Neuronal stem cell (in vitro differentiated cells): ENCODE results near the gene ADAP2. TPM values are rescaled to one million over a fixed set of nuclear protein-coding genes. Genes with fewer than 3 reads are reported as not detected.

Experiments used
- DNase-seq: peaks from one replicate; pipeline ENCODE4 v3.0.0-alpha.2; 2013; ENCODE audit warnings: low spot score
- H2AFZ ChIP-seq: one replicate; pipeline ENCODE4 v1.6.1; 2013; ENCODE audit warnings: mild to moderate bottlenecking, low read length, inconsistent platforms
- H2AK5ac ChIP-seq: 2 replicates; pipeline ENCODE4 v1.6.1; 2013; ENCODE audit warnings: low read depth, mild to moderate bottlenecking, inconsistent platforms, low read length, moderate library complexity, mixed read lengths
- H2BK120ac ChIP-seq: 2 replicates; pipeline ENCODE4 v1.6.1; 2013; ENCODE audit warnings: low read depth, mild to moderate bottlenecking, inconsistent platforms, low read length, moderate library complexity, mixed read lengths
- H2BK12ac ChIP-seq: one replicate; pipeline ENCODE4 v1.6.1; 2013; ENCODE audit warnings: low read length, inconsistent platforms
- H2BK15ac ChIP-seq: 2 replicates; pipeline ENCODE4 v1.6.1; 2013; ENCODE audit warnings: mild to moderate bottlenecking, low read length, inconsistent platforms, mixed read lengths
- H2BK5ac ChIP-seq: one replicate; pipeline ENCODE4 v1.6.1; 2013; ENCODE audit warnings: inconsistent platforms, mild to moderate bottlenecking, low read length, moderate library complexity
- H3K14ac ChIP-seq: one replicate; pipeline ENCODE4 v1.6.1; 2013; ENCODE audit warnings: low read length, inconsistent platforms
- H3K18ac ChIP-seq: 2 replicates; pipeline ENCODE4 v1.6.1; 2013; ENCODE audit warnings: low read length, inconsistent platforms
- H3K23ac ChIP-seq: 2 replicates; pipeline ENCODE4 v1.6.1; 2013; ENCODE audit warnings: low read depth, mild to moderate bottlenecking, mixed read lengths, low read length, inconsistent platforms; ENCODE audit not compliant: poor library complexity
- H3K27ac ChIP-seq: replicated peaks from 3 replicates; pipeline ENCODE4 v1.5.1; 2013; ENCODE audit warnings: low read length, inconsistent platforms
- H3K27me3 ChIP-seq, 3 experiments: 2 replicates each; pipeline ENCODE4 v1.6.1; 2013; ENCODE audit warnings: low read length in 3 of 3, mild to moderate bottlenecking in 2 of 3, inconsistent platforms in 1 of 3, low read depth in 1 of 3, mixed read lengths in 1 of 3, moderate library complexity in 1 of 3; ENCODE audit not compliant: control insufficient read depth in 3 of 3, insufficient read depth in 3 of 3
- H3K36me3 ChIP-seq, 2 donors: replicated peaks in 1 of 2; 2 replicates each; pipeline ENCODE4 v1.6.1; 2013; ENCODE audit warnings: low read length in 2 of 2; ENCODE audit not compliant: control insufficient read depth in 2 of 2, insufficient read depth in 2 of 2
- H3K4ac ChIP-seq: 2 replicates; pipeline ENCODE4 v1.6.1; 2013; ENCODE audit warnings: inconsistent platforms, mild to moderate bottlenecking, low read length, moderate library complexity
- H3K4me1 ChIP-seq, 2 donors: 1 replicate in 1 of 2; 2 replicates in 1 of 2; pipeline ENCODE4 v1.6.1; 2013; ENCODE audit warnings: low read length in 2 of 2, low read depth in 1 of 2; ENCODE audit not compliant: control insufficient read depth in 2 of 2, insufficient read depth in 1 of 2
- H3K4me2 ChIP-seq: one replicate; pipeline ENCODE4 v1.6.1; 2013; ENCODE audit warnings: mild to moderate bottlenecking, low read length, inconsistent platforms; ENCODE audit not compliant: insufficient read depth, poor library complexity, severe bottlenecking
- H3K4me3 ChIP-seq, 2 donors: 2 replicates each; pipeline ENCODE4 v1.5.1; 2013; ENCODE audit warnings: low read length in 2 of 2, mild to moderate bottlenecking in 2 of 2, inconsistent platforms in 1 of 2, moderate library complexity in 1 of 2
- H3K79me1 ChIP-seq: one replicate; pipeline ENCODE4 v1.6.1; 2013; ENCODE audit warnings: low read depth, mild to moderate bottlenecking, inconsistent platforms, low read length, moderate library complexity
- H3K9ac ChIP-seq: one replicate; pipeline ENCODE4 v1.6.1; 2013; ENCODE audit warnings: mild to moderate bottlenecking, low read depth, low read length, inconsistent platforms; ENCODE audit not compliant: poor library complexity
- H3K9me3 ChIP-seq, 2 donors: replicated peaks in 1 of 2; 2 replicates each; pipeline versions ENCODE3 to v1.6.1; 2013; ENCODE audit warnings: low read length in 2 of 2, mild to moderate bottlenecking in 2 of 2, inconsistent platforms in 1 of 2, low read depth in 1 of 2, mixed read lengths in 1 of 2, moderate library complexity in 1 of 2; ENCODE audit not compliant: control insufficient read depth in 2 of 2, insufficient read depth in 1 of 2
- H4K8ac ChIP-seq: one replicate; pipeline ENCODE4 v1.6.1; 2013; ENCODE audit warnings: low read depth, mild to moderate bottlenecking, inconsistent platforms, low read length, moderate library complexity
- H4K91ac ChIP-seq: one replicate; pipeline ENCODE4 v1.6.1; 2013; ENCODE audit warnings: low read length, low read depth, mild to moderate bottlenecking, inconsistent platforms; ENCODE audit not compliant: poor library complexity
- whole genome bisulfite sequencing, 2 donors: extraction: QIAGEN DNeasy Blood & Tissue Kit; methylation state at CpG; one replicate each; pipeline ENCODE4 v1.1.7; 2013; ENCODE audit warnings: missing lambda C conversion rate in 2 of 2, mixed read lengths in 1 of 2; ENCODE audit not compliant: insufficient read length in 2 of 2, insufficient replicate concordance in 1 of 2; ENCODE audit errors: extremely low coverage in 2 of 2; 5-methylcytosine and 5-hydroxymethylcytosine counted together
- polyA plus RNA-seq, 2 experiments: library from polyadenylated mRNA; stranded (reverse); fragments of 200-250 nt; gene quantifications; one replicate each; pipeline ENCODE4 v1.2.3, GENCODE V29; 2013

ADAP2 gene
- 1.5 TPM for polyA plus RNA-seq (2013, experiment 1 of 2)
- 2.3 TPM for polyA plus RNA-seq (2013, experiment 2 of 2)

DNA sequence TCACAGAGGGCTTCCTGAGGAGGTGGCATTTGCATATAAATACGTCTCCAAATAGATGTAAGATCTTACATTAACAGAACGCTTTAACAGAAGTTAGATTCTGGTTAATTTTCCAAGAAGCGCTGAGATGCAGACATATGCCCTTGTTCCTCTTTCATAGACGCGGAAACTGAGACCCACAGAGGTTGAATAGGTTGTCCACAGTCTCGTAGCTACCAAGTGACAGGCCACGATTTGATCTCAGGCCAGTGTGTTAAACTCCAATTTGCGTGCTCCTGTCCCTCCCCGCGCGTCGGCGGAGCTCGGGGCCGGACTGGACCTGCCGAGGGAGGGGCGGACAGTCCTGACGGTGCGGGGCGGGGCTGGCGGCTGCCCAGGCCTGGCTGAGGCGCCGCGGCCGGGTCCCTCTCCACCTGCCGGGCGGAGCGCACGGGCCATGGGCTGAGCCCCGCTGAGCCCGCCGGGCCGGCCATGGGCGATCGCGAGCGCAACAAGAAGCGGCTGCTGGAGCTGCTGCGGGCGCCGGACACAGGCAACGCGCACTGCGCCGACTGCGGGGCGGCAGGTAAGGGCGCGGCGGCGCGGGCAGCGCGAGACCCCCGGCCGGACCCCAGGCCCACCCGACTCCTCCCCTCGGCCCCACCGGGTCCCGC, at the start of gene ADAP2:
Gene ADAP2 (plus strand): TSS at position 402 of the 653 bp plus-strand sequence. CDS start 70 bp downstream, at position 472.
- Histone ChIP-seq H2AK5ac (no peak within 1 kb of the TSS), H3K9ac (peak within 1 kb of the TSS; percentile 74), H3K4me2 (peak within 1 kb of the TSS; percentile 82), H3K18ac (peak within 1 kb of the TSS; percentile 88), H3K79me1 (no peaks in the 10 kb centered on the region), H2BK12ac (no peak within 1 kb of the TSS), H3K4ac (no peak within 1 kb of the TSS), H3K27ac (no peak within 1 kb of the TSS), H3K4me1 (peaks cover 4 to 5% of the 10 kb centered on the region in 2 donors), H2BK5ac (peak within 1 kb of the TSS; percentile 84), H2AFZ (peak within 1 kb of the TSS; percentile 89), H4K8ac (peak within 1 kb of the TSS; percentile 88), H3K4me3 (peak within 1 kb of the TSS; percentile 26 to 80), H2BK15ac (peak within 1 kb of the TSS; percentile 49), H2BK120ac (no peak within 1 kb of the TSS), H3K9me3 (peaks cover 0 to 2% of the 10 kb centered on the region in 2 donors), H3K14ac (peak within 1 kb of the TSS; percentile 60), H3K27me3 (peaks cover 9 to 58% (median 32%) of the 10 kb centered on the region in 3 experiments), H3K36me3 (no peaks in the 10 kb centered on the region), H4K91ac (no peak within 1 kb of the TSS), H3K23ac (peak within 1 kb of the TSS; percentile 78)
- no peak for DNase-seq
- WGBS, 2 donors, result no CpG with 5 or more reads among the region's 60 CpGs

GRCh38 chr17:30886187-30886586, 35.6 kb upstream of the ADAP2 start:
- no peak overlapping the region for H2BK5ac ChIP-seq
- H2BK120ac ChIP-seq, result no peak overlapping the region
- H3K23ac ChIP-seq, result no peak overlapping the region
- H3K9ac ChIP-seq, result no peak overlapping the region
- H3K4me3 ChIP-seq, result no peak overlapping the region
- H3K18ac ChIP-seq, result no peak overlapping the region
- no CpG with 5 or more reads among the region's 5 CpGs for WGBS, 2 donors
- no peaks in the 10 kb centered on the region for H3K27me3 ChIP-seq
- no peaks in the 10 kb centered on the region for H3K79me1 ChIP-seq
- no peak overlapping the region for H3K27ac ChIP-seq
- no peak overlapping the region for H3K14ac ChIP-seq
- no peak overlapping the region for H3K4ac ChIP-seq
- H2AK5ac ChIP-seq, result no peak overlapping the region
- no peaks in the 10 kb centered on the region for H3K9me3 ChIP-seq
- H2AFZ ChIP-seq, result no peak overlapping the region
- no peak overlapping the region for H2BK15ac ChIP-seq
- no peaks in the 10 kb centered on the region for H3K4me1 ChIP-seq
- DNase-seq, result no peak
- no peak overlapping the region for H2BK12ac ChIP-seq
- peaks cover 8 to 91% of the 10 kb centered on the region in 2 donors for H3K36me3 ChIP-seq
- no peak overlapping the region for H4K8ac ChIP-seq
- no peak overlapping the region for H4K91ac ChIP-seq
- H3K4me2 ChIP-seq, result no peak overlapping the region

DNA sequence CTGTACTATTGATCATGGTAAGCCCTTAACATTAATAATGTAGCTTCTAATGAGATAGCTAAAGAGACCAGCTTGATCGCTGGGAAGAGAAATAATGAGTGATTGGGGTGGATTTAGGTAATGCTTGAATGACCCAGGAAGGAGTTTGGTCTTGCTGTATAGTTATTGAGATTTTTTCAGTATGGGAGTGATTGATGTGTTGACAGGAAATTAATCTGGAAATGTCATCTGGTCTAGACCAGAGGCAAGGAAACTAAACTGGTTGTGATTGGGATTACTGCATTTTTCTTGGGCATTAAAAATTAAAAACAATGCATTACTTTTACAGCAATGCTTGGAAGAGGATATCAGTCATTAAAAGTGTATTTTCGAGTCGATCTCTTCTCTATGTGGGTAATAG, 27.5 kb upstream of the ADAP2 start:
- H3K36me3 ChIP-seq, result peaks cover 8 to 97% of the 10 kb centered on the region in 2 donors
- H3K4ac ChIP-seq, result no peak overlapping the region

DNA sequence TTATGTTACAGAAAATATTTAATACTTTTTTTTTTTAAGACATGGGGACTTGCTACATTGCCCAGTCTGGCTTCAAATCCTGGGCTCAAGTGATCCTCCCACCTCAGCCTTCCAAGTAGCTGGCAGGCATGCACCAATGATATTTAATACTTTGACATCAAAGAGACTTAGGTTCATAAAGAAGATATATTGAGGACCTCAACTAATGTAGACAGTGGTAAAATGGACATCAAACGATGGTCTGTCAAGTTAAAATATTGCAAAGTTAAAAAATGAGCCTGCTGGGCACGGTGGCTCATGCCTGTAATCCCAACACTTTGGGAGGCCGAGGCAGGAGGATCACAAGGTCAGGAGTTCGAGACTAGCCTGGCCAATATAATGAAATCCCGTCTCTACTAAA, 24.4 kb upstream of the ADAP2 start:
- H3K27me3 ChIP-seq, result no peaks in the 10 kb centered on the region
- H3K36me3 ChIP-seq, result peaks cover 4 to 95% of the 10 kb centered on the region in 2 donors
- no CpG with 5 or more reads among the region's 5 CpGs for WGBS, 2 donors
- DNase-seq, result no peak
- H2BK120ac ChIP-seq, result no peak overlapping the region
- no peak overlapping the region for H3K4me3 ChIP-seq
- H2BK12ac ChIP-seq, result no peak overlapping the region
- no peak overlapping the region for H3K4ac ChIP-seq
- H3K4me1 ChIP-seq, result no peaks in the 10 kb centered on the region
- no peak overlapping the region for H2AK5ac ChIP-seq
- H3K14ac ChIP-seq, result no peak overlapping the region
- H4K8ac ChIP-seq, result no peak overlapping the region
- H3K79me1 ChIP-seq, result no peaks in the 10 kb centered on the region
- no peak overlapping the region for H3K4me2 ChIP-seq
- H3K23ac ChIP-seq, result no peak overlapping the region
- no peak overlapping the region for H2AFZ ChIP-seq
- no peak overlapping the region for H2BK5ac ChIP-seq
- no peaks in the 10 kb centered on the region for H3K9me3 ChIP-seq
- no peak overlapping the region for H4K91ac ChIP-seq
- H3K18ac ChIP-seq, result no peak overlapping the region
- no peak overlapping the region for H3K9ac ChIP-seq
- no peak overlapping the region for H3K27ac ChIP-seq
- H2BK15ac ChIP-seq, result no peak overlapping the region

More for the DNA sequence above, 27.5 kb upstream of the ADAP2 start:
- DNase-seq, result no peak
- H3K14ac ChIP-seq, result no peak overlapping the region
- no peak overlapping the region for H2BK5ac ChIP-seq
- no peaks in the 10 kb centered on the region for H3K79me1 ChIP-seq
- no peak overlapping the region for H2AK5ac ChIP-seq
- H2BK120ac ChIP-seq, result no peak overlapping the region
- no peaks in the 10 kb centered on the region for H3K9me3 ChIP-seq
- no peak overlapping the region for H3K9ac ChIP-seq
- no peak overlapping the region for H2BK15ac ChIP-seq
- H4K8ac ChIP-seq, result no peak overlapping the region
- no peak overlapping the region for H3K18ac ChIP-seq
- no peak overlapping the region for H3K4me2 ChIP-seq
- WGBS, 2 donors, result no CpG with 5 or more reads among the region's 3 CpGs
- no peak overlapping the region for H4K91ac ChIP-seq
- H2BK12ac ChIP-seq, result no peak overlapping the region
- no peaks in the 10 kb centered on the region for H3K27me3 ChIP-seq
- H3K27ac ChIP-seq, result no peak overlapping the region
- no peaks in the 10 kb centered on the region for H3K4me1 ChIP-seq
- H2AFZ ChIP-seq, result no peak overlapping the region
- no peak overlapping the region for H3K4me3 ChIP-seq
- no peak overlapping the region for H3K23ac ChIP-seq
